ENCODE results near the gene OLFM1.
"Not testable (repeated sequence)": the region's sequence is repeated elsewhere in the genome, so short reads cannot be mapped to it uniquely, and the experiment has no call there.

Gene OLFM1

DNA sequence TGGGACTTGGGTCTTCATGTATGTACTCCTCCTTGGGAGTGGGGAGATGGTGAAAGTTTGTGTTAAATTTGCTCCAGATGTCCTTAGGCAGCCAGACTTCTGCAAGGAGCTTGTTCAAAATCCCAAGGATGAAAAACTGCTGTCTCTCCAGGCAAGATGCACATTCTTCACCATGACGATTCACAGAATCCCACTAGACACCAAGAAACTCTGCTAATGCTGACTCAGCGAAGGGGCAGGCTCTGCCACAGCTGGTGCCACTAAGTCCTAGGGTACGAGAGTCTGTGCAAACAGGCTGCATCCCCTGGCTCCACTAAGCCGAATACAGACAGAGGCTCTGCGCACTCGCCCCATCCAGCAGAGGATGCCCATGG is 71.1 kb downstream of the OLFM1 start:
- no peak for DNase-seq

DNA sequence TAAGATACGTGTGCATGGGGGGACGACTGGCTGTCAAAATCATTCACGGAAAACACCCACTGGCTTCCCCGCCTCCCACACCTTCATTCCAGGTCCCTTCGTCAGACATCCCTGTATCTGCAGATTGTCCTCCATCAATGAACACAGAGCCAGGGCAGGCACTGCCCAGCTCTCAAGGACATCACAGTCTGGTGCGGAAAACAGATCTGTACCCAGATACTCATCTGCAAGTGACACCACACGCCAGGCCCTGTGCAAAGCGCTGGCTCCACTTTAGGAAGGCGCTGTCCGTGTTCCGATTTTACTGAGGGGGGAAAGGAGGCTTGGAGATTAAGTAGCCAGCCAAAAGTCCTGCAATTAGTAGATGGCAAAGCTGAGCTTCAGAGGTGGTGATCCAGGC is 72.3 kb downstream of the OLFM1 start:
- DNase-seq: no peak

DNA sequence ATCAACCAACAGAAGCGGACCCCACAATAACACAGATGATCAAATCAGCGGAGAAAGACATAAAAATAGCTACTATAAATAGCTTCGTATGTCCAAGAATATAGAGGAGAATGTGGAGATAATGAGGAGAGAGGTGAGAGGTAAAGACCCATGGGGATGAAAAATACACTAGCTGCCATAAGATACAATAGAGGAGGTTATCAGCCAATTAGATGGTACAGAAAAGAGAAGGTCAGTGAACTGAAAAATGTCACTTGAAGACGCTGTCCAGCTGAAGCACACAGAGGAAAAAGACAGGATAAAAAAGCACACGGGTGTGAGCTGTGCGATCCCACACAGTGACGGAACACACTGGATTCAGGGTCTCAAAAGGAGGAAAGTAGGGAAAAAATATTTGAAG is 73.4 kb downstream of the OLFM1 start:
- DNase-seq: no peak

DNA sequence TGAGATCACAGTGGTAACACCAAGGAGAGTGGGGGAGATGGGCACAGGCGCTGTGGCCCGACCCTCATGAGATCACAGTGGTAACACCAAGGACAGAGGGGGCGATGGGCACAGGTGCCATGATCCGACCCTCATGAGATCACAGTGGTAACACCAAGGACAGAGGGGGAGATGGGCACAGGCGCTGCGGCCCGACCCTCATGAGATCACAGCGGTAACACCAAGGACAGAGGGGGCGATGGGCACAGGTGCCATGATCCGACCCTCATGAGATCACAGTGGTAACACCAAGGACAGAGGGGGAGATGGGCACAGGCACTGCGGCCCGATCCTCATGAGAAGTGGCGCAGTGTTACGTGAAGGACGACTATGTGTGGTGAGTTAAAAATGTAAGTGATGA is 75.1 kb downstream of the OLFM1 start:
- not testable (repeated sequence) for DNase-seq

DNA sequence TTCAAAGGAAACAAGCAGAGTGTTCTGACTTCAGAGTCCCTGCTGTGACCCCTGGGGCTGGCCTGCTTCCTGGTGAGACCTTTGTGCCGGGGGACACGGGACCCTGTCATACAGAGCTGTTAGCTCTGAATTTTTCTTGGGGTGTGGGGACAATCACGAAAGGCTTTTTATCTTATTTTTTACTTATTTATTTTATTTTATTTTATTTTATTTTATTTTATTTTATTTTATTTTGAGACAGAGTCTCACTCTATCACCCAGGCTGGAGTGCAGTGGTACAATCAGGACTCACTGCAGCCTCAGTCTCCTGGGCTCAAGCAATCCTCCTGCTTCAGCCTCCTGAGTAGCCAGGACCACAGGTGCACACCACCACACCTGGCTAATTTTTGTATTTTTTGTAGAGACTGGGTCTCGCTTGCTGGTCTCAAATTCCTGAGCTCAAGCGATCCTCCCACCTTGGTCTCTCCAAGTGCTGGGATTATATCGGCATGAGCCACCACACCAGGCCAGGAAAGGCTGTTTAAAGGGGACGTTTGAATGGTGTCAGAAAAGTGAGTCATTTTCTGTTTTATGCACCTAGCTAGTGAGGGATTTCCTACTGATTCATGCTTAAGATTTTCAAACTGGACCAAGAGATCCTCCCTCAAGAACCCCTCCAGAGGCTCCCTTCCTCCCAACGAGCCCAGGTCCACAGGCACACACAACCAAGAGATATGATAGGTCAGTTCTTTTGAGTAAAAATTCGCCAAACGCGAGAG is 75.7 kb downstream of the OLFM1 start:
- DNase-seq: no peak

DNA sequence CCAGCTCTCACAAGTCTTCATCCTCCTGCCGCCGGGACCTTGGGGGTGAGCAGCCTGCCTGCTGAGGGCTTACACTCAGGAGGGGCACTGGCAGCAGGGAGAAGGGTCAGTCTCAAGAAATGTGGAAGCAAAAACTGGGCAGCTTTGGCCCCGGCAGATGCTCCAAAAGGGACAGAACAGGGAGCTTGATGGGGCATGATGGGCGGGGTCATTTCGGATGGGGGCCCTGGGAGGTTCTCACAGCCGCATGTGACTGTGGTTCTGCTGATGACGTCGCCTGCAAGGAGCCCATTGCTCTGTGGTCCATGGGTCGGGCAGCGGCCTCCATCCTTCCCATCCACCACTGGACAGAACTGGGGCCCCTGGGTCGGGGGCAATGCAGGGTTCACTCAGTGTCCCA is 76.6 kb downstream of the OLFM1 start:
- no peak for DNase-seq

DNA sequence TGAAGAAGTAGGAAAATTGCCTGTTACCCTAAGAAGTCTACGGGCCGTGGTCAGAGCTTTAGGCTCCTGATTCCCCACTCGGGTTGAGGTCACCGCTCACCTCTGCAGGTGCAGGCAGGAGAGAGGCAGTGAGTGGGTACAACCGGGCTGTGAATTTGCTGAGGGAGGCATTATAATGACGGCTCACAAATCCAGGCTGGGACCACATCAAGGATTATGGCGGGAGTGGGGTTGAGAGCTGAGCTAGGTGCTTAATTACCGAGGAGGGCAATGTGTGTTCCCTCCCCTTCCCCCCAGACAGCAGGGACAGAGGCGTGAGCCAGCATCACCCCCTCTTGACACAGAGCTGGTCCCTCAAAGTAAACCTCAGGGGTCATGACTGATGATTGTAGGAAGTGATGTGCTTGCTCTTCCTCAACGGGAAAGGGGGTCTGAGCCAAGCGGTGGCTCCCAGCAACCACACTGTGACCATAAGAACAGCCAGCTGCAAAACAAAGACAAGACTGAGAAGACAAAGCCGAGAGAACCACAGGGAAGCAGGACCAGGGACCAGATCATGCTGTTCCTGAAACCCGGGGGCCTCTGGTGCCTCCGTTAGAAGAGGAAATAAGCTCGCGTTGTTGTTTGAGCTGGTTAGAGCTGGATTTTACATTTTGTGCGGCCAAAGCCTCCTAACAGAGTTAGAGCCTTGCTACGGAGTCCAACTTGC is 77.7 kb downstream of the OLFM1 start:
- no peak for DNase-seq

DNA sequence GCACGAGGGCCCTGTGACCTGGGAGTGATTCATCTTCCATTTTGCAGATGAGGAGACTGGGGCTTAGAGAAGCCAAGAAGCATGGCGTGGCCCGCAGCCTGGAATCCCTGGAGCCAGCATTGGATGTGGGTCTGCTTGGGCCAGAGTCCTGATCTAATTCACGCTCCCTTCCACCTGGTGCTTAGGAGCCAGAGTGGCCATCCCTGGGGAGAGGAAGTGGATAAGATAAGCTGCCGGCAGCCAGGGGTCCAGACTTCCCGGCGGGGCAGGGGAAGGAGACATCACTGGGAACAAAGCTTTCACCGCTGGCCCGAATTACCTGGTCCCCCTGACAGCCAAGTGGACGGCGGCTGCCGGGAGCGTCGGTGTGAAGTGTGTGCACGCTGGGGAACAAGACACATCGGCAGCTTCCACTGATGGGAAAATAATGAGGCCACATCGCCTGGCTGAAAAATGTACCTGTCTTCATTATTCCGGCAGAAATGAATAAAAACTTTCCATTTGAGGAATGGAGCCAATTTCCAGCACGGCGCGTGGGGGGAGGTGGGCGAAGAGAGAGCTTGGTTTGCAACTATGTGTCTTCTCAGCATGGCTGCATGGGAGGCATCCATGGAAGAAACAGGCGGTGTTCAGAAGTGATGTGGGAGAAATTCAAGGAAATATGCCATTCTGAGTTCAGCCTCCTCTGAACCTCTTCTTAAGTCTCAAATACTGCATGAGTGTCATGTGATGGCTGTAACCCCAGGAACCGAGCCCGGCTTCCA is 78.5 kb downstream of the OLFM1 start:
- DNase-seq: no peak

DNA sequence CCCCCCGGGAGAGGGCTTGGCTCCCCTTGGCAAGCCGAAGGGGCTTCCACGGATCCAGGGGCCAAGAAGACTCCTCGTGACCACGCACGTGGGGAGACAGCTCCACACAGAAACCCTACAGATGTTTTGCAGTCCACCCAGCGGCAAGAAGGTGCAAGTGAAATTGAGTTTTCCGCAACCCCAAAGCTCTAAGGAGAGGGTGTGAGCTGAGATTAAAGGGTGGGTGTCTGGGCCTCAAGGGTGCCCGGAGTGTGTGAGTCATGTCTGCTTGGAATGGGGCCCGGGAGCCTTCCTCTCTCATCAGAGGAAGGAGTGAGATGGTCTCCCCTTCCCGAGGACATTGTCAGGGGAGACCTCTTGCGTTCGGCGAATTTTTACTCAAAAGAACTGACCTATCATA is 79.1 kb downstream of the OLFM1 start:
- DNase-seq: no peak

DNA sequence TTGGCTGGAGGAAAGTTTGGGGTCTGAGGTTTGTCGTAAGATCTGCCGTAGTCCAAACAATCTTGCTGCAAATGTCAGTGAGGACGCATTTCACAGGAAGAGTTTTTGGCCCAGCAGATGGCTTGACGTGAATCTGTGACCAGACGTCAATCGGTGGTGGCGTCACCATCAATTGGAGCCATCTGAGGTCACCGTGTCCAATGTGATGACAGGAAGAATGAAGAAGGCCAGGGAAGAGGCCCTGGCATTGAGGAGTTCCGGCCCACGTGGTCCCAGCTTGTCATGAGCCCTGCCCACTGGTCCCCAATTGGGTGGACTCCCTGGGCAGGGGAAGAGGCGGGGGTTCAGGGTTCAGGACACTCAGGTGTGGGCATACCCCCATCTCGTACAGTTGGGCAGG is 79.9 kb downstream of the OLFM1 start:
- DNase-seq: no peak

DNA sequence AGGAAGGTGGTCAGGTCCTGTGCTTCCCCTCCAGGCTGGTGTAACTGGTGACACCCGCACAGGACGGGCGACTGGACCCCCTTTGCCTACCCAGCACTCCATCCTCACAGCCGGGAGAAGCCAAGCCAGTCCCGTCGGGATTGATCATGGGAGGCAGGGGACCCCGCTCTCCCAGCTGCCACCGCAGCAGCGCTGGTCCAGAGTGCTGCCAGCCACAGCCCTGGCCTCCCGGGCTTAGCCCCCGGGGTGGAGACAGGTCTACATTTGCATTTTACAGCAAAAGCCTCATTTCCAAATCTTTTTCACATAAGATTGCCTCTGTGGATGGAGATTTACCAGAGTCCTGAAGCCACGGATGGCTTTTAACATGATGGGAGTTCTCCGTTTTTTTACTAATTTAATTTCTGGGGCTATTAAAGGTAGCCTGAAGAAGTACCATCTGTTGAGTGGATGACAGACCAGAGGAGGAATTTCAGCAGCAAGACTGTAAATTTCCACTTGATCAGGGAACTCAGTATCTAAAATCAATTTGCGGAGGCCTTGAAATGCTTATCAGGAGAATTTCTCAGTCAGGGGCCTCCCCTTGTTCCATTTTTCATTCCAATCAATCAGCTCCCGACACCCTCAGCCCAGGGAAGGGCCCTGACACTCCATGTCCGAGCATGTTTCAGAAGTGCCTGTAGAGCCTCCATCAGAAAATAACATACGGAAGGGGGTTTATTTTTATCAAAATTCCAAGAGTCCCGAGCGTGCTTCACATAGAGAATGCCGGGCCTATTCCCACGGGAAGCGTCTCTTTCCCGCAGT is 80.6 kb downstream of the OLFM1 start:
- DNase-seq: no peak

DNA sequence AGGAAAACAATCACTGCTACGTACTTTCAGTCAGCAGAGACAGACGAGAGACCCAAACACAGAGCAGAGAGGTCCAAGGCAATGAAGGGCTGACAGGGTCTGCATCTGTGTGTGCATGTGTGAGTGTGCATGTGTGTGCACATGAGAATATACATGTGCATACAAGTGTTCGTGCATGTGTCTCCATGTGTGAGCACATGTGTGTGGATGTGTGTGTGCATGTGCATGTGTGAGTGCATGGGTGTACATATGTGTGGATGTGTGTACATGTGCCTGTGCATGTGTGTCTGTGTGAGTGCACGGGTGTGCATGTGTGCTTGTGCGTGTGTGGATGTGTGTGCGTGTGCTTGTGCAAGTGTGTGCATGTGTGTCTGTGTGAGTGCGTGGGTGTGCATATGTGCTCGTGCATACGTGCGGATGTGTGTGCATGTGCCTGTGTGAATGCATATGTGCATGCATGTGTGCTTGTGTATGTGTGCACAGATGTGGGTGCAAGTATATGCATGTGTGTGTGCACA is 82.3 kb downstream of the OLFM1 start:
- no peak for DNase-seq

DNA sequence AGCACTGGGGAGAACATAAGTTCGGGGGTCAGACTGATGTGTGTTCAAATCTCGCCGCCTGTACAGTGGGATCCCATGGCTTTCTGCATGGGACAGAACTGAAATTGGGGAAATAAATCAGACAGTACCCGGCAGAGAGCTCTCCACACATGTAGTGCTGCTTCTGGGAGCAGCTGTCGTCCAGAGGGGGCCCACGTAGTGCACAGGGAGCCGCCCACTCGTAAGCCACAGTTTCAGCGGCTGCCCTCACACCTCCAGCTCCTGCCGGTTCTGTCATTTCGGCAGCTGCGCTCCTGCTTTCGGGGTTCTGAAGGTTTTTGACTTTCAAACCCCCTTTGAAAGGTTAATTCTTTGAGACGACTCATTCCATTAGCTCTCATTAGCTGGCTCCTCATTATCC is 83.1 kb downstream of the OLFM1 start:
- no peak for DNase-seq

All from NCI-H1436 (cell line).